ENCODE data around the gene OR2T27.

DNA sequence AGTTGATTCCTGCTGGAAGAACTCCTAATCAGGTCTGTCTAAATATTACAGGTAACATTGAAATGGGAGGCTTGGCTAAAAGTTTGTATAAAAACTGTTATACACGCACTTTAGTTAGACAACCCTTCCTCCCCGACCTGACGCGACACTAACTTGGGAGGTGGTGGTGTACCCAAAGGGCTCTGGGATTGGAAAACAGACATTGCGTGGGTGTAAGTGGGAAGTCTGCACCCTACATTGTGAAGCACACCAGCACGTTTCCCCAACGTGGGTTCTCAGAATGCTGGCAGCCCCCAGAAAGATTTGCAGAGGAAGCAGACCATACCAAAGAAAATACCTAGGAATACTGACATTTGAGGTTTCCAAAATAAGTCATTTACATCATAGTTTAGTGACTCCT lies 37.2 kb downstream of the OR2T27 start:
- no peak for TF ChIP-seq CTCF (tag by site-specific recombination; IDR thresholded peaks at IDR 0.05)
- no peak for TF ChIP-seq ZBTB17 (tag by site-specific recombination; IDR thresholded peaks at IDR 0.05)
- no peak for TF ChIP-seq ZNF785 (tag by site-specific recombination; IDR thresholded peaks at IDR 0.05)
- TF ChIP-seq ZNF214 (tag by site-specific recombination; IDR thresholded peaks at IDR 0.05; ENCODE audit: borderline replicate concordance) = no peak
- TF ChIP-seq ZNF629 (tag by site-specific recombination; IDR thresholded peaks at IDR 0.05) = no peak
- TF ChIP-seq ZNF670 (tag by site-specific recombination; IDR thresholded peaks at IDR 0.05; ENCODE audit: low read depth) = no peak
- TF ChIP-seq ZNF776 (tag by site-specific recombination; IDR thresholded peaks at IDR 0.05; ENCODE audit: borderline replicate concordance) = no peak
- TF ChIP-seq PRDM4 (tag by site-specific recombination; IDR thresholded peaks at IDR 0.05) = no peak
- TF ChIP-seq, protein P1, sequence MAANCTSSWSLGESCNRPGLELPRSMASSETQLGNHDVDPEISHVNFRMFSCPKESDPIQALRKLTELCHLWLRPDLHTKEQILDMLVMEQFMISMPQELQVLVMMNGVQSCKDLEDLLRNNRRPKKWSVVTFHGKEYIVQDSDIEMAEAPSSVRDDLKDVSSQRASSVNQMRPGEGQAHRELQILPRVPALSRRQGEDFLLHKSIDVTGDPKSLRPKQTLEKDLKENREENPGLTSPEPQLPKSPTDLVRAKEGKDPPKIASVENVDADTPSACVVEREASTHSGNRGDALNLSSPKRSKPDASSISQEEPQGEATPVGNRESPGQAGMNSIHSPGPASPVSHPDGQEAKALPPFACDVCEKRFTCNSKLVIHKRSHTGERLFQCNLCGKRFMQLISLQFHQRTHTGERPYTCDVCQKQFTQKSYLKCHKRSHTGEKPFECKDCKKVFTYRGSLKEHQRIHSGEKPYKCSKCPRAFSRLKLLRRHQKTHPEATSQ (tag by site-specific recombination; IDR thresholded peaks at IDR 0.05) = no peak
- no peak for TF ChIP-seq ZNF366 (tag by site-specific recombination; conservative IDR thresholded peaks at IDR 0.05)
- no peak for TF ChIP-seq ZNF843 (tag by site-specific recombination; IDR thresholded peaks at IDR 0.05)

Measured in HEK293 (cell line).